Lower leg skin (tissue), 4 donors: Measurements from ENCODE around the gene EVX2. TPM values are rescaled to one million over a fixed set of nuclear protein-coding genes. Genes with fewer than 3 reads are reported as not detected.

Source experiments
- DNase-seq, 2 donors: peaks; one replicate each; pipeline ENCODE4 v3.0.0-alpha.2; 2019; ENCODE audit warnings: low spot score in 2 of 2
- H3K4me3 ChIP-seq: fragments of 200-600 bp; sonication (generic); 2 replicates; pipeline ENCODE4 v1.5.1; 2017; ENCODE audit warnings: mild to moderate bottlenecking, low read depth; ENCODE audit not compliant: poor library complexity, severe bottlenecking
- CTCF ChIP-seq, 3 donors: fragments of 450-650 bp; IDR thresholded peaks; one replicate each; pipeline ENCODE4 v1.5.1; 2016; ENCODE audit warnings: antibody characterized with exemption in 3 of 3, mild to moderate bottlenecking in 3 of 3, moderate library complexity in 2 of 3
- POLR2A ChIP-seq, 2 donors: fragments of 450-650 bp; IDR thresholded peaks; one replicate each; pipeline ENCODE4 v1.6.1; 2016 to 2017; ENCODE audit warnings: antibody characterized with exemption in 2 of 2, mild to moderate bottlenecking in 1 of 2, moderate library complexity in 1 of 2
- WGBS, 2 donors: methylation state at CpG; one replicate each; pipeline ENCODE4 v1.1.5; 2018; 5-methylcytosine and 5-hydroxymethylcytosine counted together
- intact Hi-C: fragments of 100-400 bp; cut with DNase I; formaldehyde crosslinking; loops from one replicate; pipeline ENCODE4 v1.15.0; 2023; ENCODE audit warnings: low total_unique reads
- total RNA-seq, 4 donors: library from RNA; depleted of rRNA; stranded (reverse); fragments of >200 nt; gene quantifications; one replicate each; pipeline ENCODE4 v1.1.0, GENCODE V29; 2016

The EVX2 gene
- total RNA-seq, 4 donors from 2014 or later = not detected

GRCh38 chr2:176114930-176115625, 31.3 kb upstream of the EVX2 start:
- 48 to 61% methylated on average over 16 of the region's 16 CpGs for WGBS, 2 donors
- no peak overlapping the region for H3K4me3 ChIP-seq
- intact Hi-C loops = no loop called here
- no peak for TF ChIP-seq POLR2A (IDR thresholded peaks at IDR 0.05)
- no peak for TF ChIP-seq CTCF (IDR thresholded peaks at IDR 0.05)
- peak in 1 of 2 donors; percentile 80 for DNase-seq

GRCh38 chr2:176114120-176114929, 30.6 kb upstream of the EVX2 start:
- WGBS, 2 donors = 43 to 53% methylated on average over 26 of the region's 26 CpGs
- peak in 1 of 2 donors; percentile 82 for DNase-seq
- TF ChIP-seq CTCF (IDR thresholded peaks at IDR 0.05) = no peak
- no peak for TF ChIP-seq POLR2A (IDR thresholded peaks at IDR 0.05)
- H3K4me3 ChIP-seq = no peak overlapping the region
- intact Hi-C loops = no loop called here

GRCh38 chr2:176112375-176113302, 28.9 kb upstream of the EVX2 start:
- TF ChIP-seq POLR2A (IDR thresholded peaks at IDR 0.05) = no peak
- TF ChIP-seq CTCF (IDR thresholded peaks at IDR 0.05) = no peak
- intact Hi-C loops = no loop called here
- peak in 1 of 2 donors; percentile 78 for DNase-seq
- H3K4me3 ChIP-seq = no peak overlapping the region
- 35 to 40% methylated on average over 27 to 38 of the region's 40 CpGs for WGBS, 2 donors

GRCh38 chr2:176111846-176112374, 28.1 kb upstream of the EVX2 start:
- TF ChIP-seq POLR2A (IDR thresholded peaks at IDR 0.05) (no peak), CTCF (IDR thresholded peaks at IDR 0.05) (no peak)
- intact Hi-C loops = no loop called here
- WGBS, 2 donors = 24 to 28% methylated on average over 28 to 29 of the region's 29 CpGs
- H3K4me3 ChIP-seq = no peak overlapping the region
- DNase-seq = peak in 1 of 2 donors; percentile 76

- WGBS, 2 donors = 4 to 6% methylated on average over 16 of the region's 16 CpGs
- intact Hi-C loops = no loop called here
- no peak overlapping the region for H3K4me3 ChIP-seq
- peak in 1 of 2 donors; percentile 90 for DNase-seq
- TF ChIP-seq POLR2A (IDR thresholded peaks at IDR 0.05) (no peak), CTCF (IDR thresholded peaks at IDR 0.05) (no peak)
These were observed 27.5 kb upstream of the EVX2 start for GRCh38 chr2:176111309-176111663.
